Measurements from ENCODE around the gene PRKCA.

Gene PRKCA

DNA sequence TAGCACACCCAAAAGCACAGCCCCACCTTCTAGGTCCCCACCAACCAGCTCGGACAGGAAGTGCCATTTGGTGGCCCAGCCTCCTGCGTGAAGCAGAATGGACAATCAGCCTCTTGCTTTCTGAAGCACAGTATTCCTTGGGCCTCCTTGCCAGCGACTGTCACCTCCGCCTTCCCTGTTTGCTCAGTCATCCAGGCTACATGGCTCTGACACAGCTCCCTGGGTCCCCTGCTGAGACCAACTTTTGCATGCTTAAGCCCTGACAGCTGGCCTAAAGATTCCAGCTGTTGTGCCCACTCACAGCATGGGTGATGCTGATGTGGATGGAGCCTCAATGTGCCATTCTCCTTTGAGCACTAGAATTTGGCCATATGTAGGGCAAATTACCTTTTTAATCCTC lies 528.0 kb downstream of the PRKCA start:
- DNase-seq (ENCODE audit: low spot score), result no peak

DNA sequence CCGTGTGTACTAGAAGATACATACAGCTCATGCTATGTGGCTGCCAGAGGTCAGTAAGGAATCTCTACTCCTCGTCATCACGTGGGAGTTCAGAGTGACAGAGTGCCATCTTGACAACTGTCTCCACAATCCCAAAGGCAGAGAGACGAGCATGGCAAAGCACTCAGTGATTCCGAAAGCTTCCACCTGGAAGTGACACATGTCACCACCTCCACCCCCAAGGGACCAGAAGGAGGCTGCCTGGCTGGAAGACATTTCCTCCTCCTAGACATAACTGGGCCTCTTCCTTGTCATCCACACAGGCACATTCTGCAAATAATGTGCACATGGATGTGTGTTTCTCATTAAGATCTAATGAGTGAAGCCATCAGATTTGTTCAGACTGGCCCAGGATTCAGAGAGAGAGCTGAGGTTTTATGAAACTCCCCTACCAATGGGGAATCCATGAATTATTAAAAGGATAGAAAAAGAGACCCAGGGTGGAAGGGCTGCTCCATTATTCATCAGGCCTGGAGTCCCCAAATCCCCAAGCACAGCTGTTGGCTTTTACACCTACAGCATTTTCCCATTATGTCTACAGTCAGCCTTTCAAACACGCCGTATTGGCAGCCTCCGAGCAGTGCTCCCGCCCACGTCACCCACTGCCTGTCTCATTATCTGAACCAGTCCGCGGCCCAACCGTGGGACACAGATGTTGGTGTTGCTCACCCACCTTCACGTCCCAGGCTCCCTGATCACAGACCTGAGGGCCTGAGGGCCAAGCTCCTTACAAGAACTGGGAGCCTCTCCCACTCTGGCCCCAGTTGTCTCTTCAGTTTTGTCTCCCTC lies 529.2 kb downstream of the PRKCA start:
- no peak for DNase-seq (ENCODE audit: low spot score)
- TF ChIP-seq, protein P1, sequence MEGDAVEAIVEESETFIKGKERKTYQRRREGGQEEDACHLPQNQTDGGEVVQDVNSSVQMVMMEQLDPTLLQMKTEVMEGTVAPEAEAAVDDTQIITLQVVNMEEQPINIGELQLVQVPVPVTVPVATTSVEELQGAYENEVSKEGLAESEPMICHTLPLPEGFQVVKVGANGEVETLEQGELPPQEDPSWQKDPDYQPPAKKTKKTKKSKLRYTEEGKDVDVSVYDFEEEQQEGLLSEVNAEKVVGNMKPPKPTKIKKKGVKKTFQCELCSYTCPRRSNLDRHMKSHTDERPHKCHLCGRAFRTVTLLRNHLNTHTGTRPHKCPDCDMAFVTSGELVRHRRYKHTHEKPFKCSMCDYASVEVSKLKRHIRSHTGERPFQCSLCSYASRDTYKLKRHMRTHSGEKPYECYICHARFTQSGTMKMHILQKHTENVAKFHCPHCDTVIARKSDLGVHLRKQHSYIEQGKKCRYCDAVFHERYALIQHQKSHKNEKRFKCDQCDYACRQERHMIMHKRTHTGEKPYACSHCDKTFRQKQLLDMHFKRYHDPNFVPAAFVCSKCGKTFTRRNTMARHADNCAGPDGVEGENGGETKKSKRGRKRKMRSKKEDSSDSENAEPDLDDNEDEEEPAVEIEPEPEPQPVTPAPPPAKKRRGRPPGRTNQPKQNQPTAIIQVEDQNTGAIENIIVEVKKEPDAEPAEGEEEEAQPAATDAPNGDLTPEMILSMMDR (IDR thresholded peaks at IDR 0.05; ENCODE audit: extremely low read depth, missing control alignments), result no peak

More for the DNA sequence above, 528.0 kb downstream of the PRKCA start:
- TF ChIP-seq, protein P1 (IDR thresholded peaks at IDR 0.05; ENCODE audit: extremely low read depth, missing control alignments), result no peak

DNA sequence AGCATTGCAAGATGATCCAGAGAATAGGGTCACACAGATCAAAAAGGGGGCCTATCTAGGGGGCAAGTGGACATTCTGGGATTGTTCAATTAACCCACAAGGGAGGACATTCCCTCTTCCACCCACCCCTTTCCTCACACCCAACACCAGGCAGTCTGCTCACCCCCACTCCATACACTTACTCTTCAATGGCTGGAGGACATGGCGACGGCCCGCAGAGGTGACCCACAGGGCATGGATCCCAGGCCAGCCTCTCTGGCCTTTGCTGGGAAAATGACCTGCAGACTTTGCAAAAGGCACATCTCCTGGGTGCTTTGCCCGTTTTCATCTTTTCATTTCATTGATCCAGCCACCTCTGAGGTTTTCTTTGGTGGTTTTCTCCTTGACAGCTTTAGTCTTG lies 530.8 kb downstream of the PRKCA start:
- TF ChIP-seq, protein P1 (IDR thresholded peaks at IDR 0.05; ENCODE audit: extremely low read depth, missing control alignments), result no peak
- no peak for DNase-seq (ENCODE audit: low spot score)

DNA sequence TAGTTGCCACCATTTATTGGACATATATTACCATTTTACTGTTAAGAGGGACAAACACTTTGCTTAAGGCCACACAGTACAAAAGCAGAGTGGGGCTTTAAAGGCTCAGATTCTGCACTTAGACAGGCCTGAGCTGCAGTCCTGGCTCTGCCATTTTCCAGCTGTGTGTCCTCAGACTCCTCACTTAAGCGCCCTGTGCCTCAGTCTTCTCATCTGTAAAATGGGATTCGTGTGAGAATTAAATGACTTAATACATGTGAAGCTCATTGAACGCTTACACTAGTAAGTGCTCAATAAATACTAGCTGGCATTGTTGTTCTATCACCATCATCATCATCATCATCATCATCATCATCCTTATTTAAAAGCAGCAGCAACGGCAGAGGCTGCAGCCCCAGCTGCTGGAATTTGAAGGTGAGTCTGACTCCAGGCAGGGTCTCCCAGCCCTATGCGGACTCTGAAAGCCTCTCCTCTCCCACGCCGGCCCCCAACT lies 532.1 kb downstream of the PRKCA start:
- DNase-seq (ENCODE audit: low spot score), result no peak
- TF ChIP-seq, protein P1 (IDR thresholded peaks at IDR 0.05; ENCODE audit: extremely low read depth, missing control alignments), result no peak

DNA sequence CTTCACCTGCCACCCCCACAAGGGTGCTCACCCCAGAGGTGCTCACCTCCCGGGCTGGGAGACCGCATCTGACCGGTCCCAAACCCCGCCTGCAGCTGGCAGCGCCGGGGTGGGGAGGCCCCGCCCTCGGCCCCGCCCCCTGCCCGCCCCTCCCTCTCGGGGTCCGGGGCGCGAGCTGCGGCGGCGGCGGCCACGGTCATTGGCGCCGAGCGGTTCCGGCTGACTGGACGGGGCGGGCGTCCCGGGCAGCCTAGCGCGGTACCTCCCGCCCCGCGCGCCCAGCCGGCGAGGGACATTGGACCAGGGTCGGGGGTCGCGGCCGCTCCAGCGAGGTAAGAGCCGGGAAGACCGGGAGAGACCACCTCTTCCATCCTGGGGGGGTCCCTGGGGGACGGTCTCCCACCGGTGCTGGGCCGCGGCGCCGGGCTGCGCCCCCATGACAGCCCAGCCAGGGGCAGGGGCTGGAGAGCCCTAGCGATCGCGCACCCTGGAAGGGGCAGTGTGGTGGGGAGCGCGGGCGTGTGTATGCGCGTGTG lies 532.6 kb downstream of the PRKCA start, which contains the start of gene CACNG5:
Gene CACNG5 (plus strand): TSS at position 199 of the 536 bp plus-strand sequence. CDS start 42,216 bp downstream, outside the sequence.
- TF ChIP-seq, protein P1 (IDR thresholded peaks at IDR 0.05; ENCODE audit: extremely low read depth, missing control alignments), result no peak
- no peak for DNase-seq (ENCODE audit: low spot score)

DNA sequence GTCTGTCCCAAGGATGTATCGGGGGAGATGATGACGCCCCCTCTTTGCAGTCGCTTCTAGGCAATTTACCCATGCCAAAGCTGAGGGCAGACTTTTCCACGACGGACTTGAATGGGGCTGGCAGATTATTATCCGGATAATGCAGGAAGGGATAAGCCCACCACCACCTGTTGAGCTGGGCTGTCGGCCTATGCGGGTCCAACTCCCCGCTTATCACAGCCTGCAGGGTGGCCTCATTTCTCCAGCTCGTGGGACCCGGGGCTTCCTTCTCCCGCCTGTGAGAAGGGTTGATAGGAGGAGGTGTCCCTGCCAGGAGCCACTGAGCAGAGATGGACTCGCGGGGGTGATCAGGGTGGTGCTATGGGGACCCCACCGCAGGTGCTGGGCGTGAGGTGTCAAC lies 533.1 kb downstream of the PRKCA start:
- TF ChIP-seq, protein P1 (IDR thresholded peaks at IDR 0.05; ENCODE audit: extremely low read depth, missing control alignments), result no peak
- no peak for DNase-seq (ENCODE audit: low spot score)

All from GM20000 (cell line).